Testis (tissue), 2 donors: ENCODE data around the gene NHERF1.

Experiments
- POLR2A ChIP-seq: fragments of 450-650 bp; IDR thresholded peaks from one replicate; pipeline ENCODE4 v1.6.1; 2017; ENCODE audit warnings: antibody characterized with exemption, mild to moderate bottlenecking, moderate library complexity
- TF ChIP-seq, protein P1 (sequence below), 3 experiments: fragments of 450-650 bp in 2 of 3; fragments of 200-600 bp in 1 of 3; sonication (generic) in 1 of 3; IDR thresholded peaks; one replicate each; pipeline ENCODE4 v1.5.1; 2016 to 2019; ENCODE audit warnings: antibody characterized with exemption in 3 of 3, mild to moderate bottlenecking in 2 of 3, moderate library complexity in 1 of 3

DNA sequence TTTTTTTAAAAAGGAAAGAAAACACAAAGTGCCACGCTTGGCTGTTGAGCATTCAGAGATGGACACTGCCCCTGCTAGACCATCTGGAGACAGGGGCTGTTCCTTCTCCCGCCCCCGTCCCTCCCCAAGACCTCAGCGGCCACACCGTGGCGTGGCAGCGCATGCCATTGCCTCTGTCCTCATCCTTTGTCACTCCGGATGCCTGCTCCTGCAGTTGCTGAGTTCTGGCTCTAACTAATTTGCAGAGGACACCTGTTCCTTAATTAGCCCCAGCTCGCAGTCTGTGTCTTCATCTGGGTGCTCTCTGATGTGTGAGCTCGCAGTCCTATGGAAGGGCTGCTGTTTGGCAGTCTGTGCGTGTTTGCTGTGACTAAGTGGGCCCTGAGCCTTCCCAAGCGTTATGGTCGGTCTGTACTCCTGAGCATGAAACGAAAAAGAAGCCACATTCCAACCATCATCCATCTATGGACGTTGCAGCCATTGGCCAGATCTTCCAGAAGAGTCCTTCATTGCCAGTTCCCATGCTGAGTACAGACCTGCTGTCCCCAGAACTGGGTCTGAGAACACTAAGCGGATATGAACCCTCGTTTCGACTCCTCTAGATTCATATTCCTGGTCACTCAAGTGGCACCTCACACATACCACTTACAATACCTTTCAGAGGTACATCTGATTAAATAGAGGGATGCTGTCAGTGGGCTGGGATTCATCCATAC lies 68.6 kb downstream of the NHERF1 start:
- TF ChIP-seq, protein P1, sequence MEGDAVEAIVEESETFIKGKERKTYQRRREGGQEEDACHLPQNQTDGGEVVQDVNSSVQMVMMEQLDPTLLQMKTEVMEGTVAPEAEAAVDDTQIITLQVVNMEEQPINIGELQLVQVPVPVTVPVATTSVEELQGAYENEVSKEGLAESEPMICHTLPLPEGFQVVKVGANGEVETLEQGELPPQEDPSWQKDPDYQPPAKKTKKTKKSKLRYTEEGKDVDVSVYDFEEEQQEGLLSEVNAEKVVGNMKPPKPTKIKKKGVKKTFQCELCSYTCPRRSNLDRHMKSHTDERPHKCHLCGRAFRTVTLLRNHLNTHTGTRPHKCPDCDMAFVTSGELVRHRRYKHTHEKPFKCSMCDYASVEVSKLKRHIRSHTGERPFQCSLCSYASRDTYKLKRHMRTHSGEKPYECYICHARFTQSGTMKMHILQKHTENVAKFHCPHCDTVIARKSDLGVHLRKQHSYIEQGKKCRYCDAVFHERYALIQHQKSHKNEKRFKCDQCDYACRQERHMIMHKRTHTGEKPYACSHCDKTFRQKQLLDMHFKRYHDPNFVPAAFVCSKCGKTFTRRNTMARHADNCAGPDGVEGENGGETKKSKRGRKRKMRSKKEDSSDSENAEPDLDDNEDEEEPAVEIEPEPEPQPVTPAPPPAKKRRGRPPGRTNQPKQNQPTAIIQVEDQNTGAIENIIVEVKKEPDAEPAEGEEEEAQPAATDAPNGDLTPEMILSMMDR (IDR thresholded peaks at IDR 0.05), result no peak
- TF ChIP-seq POLR2A, result no peak
